ENCODE results near the gene LMLN.

DNA sequence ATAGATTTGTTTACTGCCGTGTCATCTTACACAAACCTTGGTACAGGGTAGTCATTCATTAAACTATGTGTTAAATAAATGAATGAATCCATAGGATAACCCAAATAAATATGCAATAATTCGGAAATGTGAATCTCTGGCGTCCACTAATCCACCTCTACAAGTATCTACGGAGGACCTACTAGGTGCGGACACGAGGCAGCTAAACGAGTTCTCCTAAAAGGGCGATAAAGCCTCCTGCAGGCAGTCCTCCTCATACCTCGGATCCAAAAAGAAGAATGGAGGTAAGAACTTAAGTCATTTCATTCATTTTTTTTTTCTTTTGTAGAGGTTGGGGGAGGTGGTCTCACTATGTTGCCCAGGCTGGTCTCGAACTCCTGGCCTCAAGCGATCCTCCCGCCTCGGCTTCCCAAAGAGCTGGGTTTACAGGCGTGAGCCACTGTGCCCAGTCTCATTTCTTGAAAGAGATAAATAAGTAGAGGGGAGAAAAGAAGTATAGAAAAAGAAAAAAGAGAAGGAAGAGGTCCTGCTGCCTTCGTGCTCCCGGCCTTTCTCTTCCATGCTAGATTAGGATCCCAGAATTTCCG is 10.7 kb upstream of the LMLN start:
- TF ChIP-seq, protein P1, sequence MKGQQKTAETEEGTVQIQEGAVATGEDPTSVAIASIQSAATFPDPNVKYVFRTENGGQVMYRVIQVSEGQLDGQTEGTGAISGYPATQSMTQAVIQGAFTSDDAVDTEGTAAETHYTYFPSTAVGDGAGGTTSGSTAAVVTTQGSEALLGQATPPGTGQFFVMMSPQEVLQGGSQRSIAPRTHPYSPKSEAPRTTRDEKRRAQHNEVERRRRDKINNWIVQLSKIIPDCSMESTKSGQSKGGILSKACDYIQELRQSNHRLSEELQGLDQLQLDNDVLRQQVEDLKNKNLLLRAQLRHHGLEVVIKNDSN (IDR thresholded peaks at IDR 0.05) = no peak
- TF ChIP-seq CREB1 (IDR thresholded peaks at IDR 0.05; ENCODE audit: low read depth) (no peak), RAD21 (IDR thresholded peaks at IDR 0.05; ENCODE audit: low read depth) (no peak), EGR1 (IDR thresholded peaks at IDR 0.05) (no peak), YY1 (IDR thresholded peaks at IDR 0.05; ENCODE audit: low read depth) (no peak), FOXM1 (IDR thresholded peaks at IDR 0.05; ENCODE audit: borderline replicate concordance, low read depth) (no peak), NFIC (IDR thresholded peaks at IDR 0.05) (no peak), EP300 (IDR thresholded peaks at IDR 0.05; ENCODE audit: borderline replicate concordance) (no peak)
- TF ChIP-seq, protein P2, sequence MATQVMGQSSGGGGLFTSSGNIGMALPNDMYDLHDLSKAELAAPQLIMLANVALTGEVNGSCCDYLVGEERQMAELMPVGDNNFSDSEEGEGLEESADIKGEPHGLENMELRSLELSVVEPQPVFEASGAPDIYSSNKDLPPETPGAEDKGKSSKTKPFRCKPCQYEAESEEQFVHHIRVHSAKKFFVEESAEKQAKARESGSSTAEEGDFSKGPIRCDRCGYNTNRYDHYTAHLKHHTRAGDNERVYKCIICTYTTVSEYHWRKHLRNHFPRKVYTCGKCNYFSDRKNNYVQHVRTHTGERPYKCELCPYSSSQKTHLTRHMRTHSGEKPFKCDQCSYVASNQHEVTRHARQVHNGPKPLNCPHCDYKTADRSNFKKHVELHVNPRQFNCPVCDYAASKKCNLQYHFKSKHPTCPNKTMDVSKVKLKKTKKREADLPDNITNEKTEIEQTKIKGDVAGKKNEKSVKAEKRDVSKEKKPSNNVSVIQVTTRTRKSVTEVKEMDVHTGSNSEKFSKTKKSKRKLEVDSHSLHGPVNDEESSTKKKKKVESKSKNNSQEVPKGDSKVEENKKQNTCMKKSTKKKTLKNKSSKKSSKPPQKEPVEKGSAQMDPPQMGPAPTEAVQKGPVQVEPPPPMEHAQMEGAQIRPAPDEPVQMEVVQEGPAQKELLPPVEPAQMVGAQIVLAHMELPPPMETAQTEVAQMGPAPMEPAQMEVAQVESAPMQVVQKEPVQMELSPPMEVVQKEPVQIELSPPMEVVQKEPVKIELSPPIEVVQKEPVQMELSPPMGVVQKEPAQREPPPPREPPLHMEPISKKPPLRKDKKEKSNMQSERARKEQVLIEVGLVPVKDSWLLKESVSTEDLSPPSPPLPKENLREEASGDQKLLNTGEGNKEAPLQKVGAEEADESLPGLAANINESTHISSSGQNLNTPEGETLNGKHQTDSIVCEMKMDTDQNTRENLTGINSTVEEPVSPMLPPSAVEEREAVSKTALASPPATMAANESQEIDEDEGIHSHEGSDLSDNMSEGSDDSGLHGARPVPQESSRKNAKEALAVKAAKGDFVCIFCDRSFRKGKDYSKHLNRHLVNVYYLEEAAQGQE (IDR thresholded peaks at IDR 0.05; ENCODE audit: low read depth) = no peak
- TF ChIP-seq, protein P3, sequence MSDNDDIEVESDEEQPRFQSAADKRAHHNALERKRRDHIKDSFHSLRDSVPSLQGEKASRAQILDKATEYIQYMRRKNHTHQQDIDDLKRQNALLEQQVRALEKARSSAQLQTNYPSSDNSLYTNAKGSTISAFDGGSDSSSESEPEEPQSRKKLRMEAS (IDR thresholded peaks at IDR 0.05) = no peak
